HuH-7 (cell line): ENCODE measurements around the gene CDH4.

ENCODE experiments used
- DNase-seq: peaks from one replicate; pipeline ENCODE4 v3.0.0; 2011; ENCODE audit warnings: low spot score

The CDH4 gene

DNA sequence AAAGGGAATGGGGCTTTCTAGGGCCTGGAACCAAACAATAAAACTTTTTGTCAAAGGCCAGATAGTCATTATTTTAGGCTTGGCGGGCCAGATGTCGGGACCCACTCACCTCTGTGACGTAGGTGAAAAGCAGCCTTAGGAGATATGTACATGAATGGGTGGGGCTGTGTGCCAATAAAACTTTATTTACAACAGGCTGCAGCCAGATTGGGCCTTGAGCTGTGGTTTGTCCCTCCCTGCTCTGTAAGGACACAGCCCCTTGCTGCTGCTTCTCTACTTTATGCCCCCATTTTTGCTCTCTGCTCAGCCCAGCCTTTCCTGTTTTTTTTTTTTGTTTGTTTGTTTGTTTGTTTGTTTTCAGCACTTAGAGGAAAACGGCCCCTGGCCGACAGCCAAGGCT is 32.7 kb downstream of the CDH4 start:
- no peak for DNase-seq

- no peak for DNase-seq
Observed at GRCh38 chr20:61285152-61285645, 33.1 kb downstream of the CDH4 start.

- no peak for DNase-seq
Observed at GRCh38 chr20:61285691-61286090, 33.6 kb downstream of the CDH4 start.

DNA sequence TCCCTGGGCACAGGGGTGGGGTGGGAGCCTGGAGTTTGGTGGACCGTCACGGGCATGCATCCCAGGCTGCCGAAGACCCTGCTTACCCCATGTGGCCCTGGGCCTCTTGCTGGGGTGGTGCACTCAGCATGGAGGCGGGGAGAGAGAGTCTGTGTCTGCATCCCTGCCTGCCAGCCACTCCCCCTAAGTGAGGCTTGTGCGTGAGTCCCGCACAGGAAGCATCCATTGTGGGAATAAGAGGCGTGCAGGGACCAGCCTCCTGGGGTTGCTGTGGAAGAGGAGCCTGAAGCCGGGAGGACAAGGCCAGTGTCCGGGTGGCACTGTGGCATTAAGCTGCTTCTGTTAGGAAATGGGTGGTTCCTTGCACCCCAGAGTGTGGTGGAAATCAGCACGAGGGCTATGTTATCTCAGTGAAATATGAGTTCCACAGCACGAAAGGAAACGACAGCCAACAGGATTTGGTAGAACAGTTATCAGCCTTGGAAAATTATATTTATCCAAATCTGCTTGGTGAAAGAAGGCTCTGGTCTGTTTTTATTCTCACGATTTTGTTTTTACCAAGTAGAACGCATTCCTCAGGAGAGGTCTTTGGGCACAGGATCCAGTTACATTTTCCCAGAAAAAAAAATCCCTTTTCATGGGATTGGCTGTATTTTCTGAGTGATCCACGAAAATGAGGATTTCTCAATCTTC is 35.7 kb downstream of the CDH4 start:
- DNase-seq: no peak

DNA sequence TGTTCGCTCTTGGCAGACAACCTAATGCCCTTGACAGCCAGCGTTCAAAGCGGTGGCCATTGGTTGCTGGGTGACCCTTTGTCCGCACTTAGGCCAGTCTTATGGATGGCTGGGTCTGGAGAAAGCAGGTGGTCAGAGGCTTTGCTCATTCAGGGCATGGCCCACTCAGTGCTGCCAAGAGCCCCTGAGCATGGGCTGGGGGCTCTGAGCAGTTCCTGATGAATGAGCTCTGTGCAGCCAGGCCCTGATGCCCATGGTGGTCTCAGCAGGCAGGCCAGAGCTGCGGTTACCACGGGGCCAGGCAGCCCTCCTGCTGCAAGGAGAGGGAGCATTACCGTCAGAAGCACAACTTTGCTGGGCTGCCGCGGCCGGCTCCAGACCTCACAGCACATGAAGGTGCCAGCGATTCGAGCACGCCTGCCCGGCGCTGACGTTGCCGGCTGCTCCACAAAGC is 36.3 kb downstream of the CDH4 start:
- no peak for DNase-seq

- DNase-seq: no peak
Observed at GRCh38 chr20:61289166-61289565, 37.1 kb downstream of the CDH4 start.

GRCh38 chr20:61290721-61291120 is 38.7 kb downstream of the CDH4 start:
- no peak for DNase-seq

GRCh38 chr20:61291166-61291829 is 39.2 kb downstream of the CDH4 start:
- DNase-seq: no peak

DNA sequence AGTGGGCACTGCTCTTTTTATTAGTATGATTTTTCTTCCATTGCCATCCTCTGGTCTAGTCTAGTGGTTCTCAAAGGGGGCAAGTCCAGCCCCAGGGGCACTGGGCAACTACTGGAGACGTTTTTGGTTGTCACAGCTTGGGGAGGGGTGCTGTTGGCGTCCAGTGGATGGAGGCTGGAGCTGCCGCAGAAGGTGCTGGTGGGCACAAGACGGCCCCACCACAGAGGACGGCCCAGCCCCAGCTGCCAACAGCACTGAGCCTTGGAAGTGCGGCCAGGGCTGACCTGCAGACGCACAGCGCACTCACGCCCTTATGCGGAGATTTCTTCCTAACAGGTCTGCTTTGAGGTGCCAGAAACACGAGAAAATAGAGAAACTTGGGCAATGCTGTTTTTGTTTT is 40.3 kb downstream of the CDH4 start:
- DNase-seq: no peak

GRCh38 chr20:61292821-61293612 is 41.0 kb downstream of the CDH4 start:
- no peak for DNase-seq

GRCh38 chr20:61293951-61294350 is 41.9 kb downstream of the CDH4 start:
- no peak for DNase-seq

- DNase-seq: no peak
Observed at GRCh38 chr20:61295249-61295648, 43.2 kb downstream of the CDH4 start.

- DNase-seq: no peak
Observed at GRCh38 chr20:61295682-61296628, 43.9 kb downstream of the CDH4 start.

DNA sequence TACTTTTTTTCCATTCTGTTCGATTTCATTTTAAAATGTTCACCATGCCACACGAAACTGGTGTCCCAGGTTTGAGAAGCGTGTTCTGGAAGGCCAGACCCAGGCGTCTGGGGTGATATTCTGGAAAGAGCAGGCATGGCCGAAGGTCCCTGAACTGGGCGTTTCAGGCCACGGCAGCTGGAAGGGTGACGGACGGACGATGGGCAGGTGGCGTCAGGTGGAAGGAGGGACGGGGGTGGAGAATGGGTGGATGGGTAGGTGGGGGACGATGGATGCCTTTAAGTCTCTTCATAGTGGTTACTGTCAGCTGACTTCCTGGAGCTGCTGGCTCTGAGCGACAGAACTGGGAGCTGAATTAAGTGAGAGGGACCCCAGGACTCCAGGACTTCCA is 44.6 kb downstream of the CDH4 start:
- no peak for DNase-seq

DNA sequence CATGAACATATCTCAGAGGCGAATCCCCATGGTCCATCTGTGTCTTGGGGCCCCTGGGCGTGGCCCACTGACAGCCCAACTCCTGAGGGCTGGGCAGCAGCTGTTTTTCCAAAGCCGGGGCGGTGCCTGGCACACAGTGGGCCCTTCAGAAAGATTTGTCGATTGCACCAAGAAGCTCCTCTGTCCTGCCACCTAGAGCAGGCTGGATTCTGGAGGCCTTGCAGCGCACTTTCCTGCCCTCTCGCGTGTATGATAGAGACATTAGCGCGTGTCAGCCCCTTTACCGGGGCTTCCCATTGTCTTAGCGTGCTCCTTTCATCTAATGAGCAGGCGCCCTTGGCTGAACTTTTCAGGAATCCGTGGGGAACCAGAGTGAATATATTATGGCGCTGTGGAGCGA is 45.4 kb downstream of the CDH4 start:
- no peak for DNase-seq

DNA sequence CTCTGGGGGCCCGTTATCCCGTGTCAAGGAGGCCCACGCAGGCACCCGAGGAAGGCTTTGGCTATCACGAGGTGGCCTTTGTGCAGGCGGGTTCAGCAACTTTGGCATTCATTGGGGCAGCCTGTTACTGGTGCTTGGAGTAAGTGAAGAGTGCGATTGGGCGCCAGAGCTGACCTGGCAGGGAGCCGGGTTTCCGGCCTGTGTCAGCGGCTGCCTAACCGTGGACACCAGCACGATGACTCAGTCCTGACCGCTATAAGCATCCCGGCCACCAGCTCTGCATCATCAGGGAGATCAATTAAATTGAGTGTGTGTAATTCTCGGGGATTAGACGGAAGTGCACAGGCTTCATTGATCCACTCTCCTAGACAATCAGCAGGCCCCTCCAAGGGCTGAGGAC is 45.9 kb downstream of the CDH4 start:
- no peak for DNase-seq

DNA sequence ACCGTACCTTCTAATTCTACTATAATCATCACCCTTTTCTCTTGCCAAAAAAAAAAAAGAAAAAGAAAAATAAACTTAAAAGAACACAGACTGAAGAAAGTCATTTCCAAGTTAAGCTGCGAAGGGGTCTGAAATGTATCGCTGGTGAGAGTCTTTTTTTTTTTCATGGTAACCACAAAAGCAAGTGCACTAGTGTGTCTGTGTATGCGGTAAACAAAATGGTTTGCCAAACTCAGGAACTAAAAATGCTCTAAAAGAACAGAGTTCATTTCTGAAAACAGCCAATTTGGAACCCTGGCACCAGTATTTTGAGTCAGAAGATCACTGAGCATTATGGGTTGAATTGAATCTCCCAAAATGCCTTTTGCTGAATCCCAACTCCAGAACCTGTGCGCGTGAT is 46.6 kb downstream of the CDH4 start:
- no peak for DNase-seq

GRCh38 chr20:61299104-61299503 is 47.0 kb downstream of the CDH4 start:
- DNase-seq: no peak

DNA sequence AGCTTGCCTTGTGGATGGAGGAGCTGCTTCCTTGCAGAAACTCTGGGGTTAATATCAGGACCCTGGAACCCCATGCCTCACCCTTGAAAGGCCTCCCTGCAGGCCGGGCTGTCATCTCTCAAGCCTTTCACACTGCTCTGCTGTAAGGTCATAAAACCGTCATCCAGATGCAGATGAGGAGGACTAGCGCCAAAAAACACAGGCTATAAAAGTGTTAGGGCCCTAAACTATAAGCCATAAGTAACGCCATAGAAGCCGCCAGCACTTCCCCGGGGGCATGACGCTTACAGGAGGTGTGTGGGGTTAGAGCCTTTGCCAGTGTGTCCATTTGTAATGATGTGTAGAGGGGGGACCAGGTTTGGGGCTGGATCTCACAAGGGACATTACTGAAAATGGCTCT is 47.6 kb downstream of the CDH4 start:
- no peak for DNase-seq

GRCh38 chr20:61300293-61300692 is 48.2 kb downstream of the CDH4 start:
- no peak for DNase-seq

DNA sequence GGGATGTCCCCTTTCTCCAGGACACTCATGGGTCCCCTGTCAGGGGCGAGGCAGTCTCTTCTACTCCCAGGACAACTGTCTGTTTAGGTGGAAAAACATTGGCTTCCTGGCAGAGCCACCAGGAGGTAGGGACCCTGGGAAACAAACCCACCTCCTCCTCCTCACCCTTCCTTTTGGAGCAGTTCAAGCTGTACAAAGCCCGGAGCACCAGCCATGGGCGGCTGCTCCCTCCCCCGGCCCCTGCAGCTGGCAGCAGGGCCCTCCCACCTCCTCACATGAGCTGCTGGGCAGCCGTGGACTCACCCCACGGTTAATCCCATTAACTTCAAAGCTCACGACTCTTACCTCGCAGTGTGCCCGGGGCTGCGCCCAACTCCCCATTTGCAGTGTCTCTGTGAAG is 48.6 kb downstream of the CDH4 start:
- DNase-seq: no peak
